Subcutaneous abdominal adipose tissue (tissue), 5 donors: ENCODE data around the gene MIOX.
"Not testable (repeated sequence)": the region's sequence is repeated elsewhere in the genome, so short reads cannot be mapped to it uniquely, and the experiment has no call there.

Experiments
- H3K27ac ChIP-seq: one replicate; pipeline ENCODE4 v1.7.0; 2013; ENCODE audit warnings: low read depth, mild to moderate bottlenecking, inconsistent platforms, low read length, moderate library complexity
- H3K27me3 ChIP-seq, 5 donors: one replicate each; pipeline ENCODE4 v1.7.0; 2013; ENCODE audit warnings: low read length in 5 of 5, inconsistent platforms in 1 of 5; ENCODE audit not compliant: control insufficient read depth in 5 of 5, insufficient read depth in 4 of 5
- H3K36me3 ChIP-seq, 5 donors: one replicate each; pipeline ENCODE4 v1.7.0; 2013; ENCODE audit warnings: low read length in 5 of 5; ENCODE audit not compliant: control insufficient read depth in 5 of 5, insufficient read depth in 5 of 5
- H3K4me1 ChIP-seq, 5 donors: one replicate each; pipeline ENCODE4 v1.7.0; 2013; ENCODE audit warnings: low read length in 5 of 5, mild to moderate bottlenecking in 3 of 5, moderate library complexity in 1 of 5; ENCODE audit not compliant: control insufficient read depth in 5 of 5, insufficient read depth in 5 of 5
- H3K4me3 ChIP-seq, 5 donors: one replicate each; pipeline ENCODE4 v1.7.0; 2013; ENCODE audit warnings: low read length in 5 of 5, low read depth in 1 of 5
- H3K9ac ChIP-seq, 5 donors: one replicate each; pipeline ENCODE4 v1.7.0; 2013; ENCODE audit warnings: low read length in 5 of 5, mild to moderate bottlenecking in 4 of 5, moderate library complexity in 3 of 5
- H3K9me3 ChIP-seq, 5 donors: one replicate each; pipeline ENCODE4 v1.7.0; 2013; ENCODE audit warnings: low read length in 5 of 5; ENCODE audit not compliant: control insufficient read depth in 5 of 5
- donor health status: healthy.
- donor health status: healthy.
- donor health status: healthy.
- donor health status: healthy.
- donor health status: healthy.

MIOX gene

GRCh38 chr22:50516068-50516467, 29.4 kb downstream of the MIOX start:
- H3K27me3 ChIP-seq = no peaks in the 10 kb centered on the region
- no peak overlapping the region for H3K9ac ChIP-seq
- no peaks in the 10 kb centered on the region for H3K9me3 ChIP-seq
- H3K27ac ChIP-seq = no peak overlapping the region
- no peaks in the 10 kb centered on the region for H3K4me1 ChIP-seq
- H3K4me3 ChIP-seq = no peak overlapping the region
- H3K36me3 ChIP-seq = peaks cover 0 to 50% (median 42%) of the 10 kb centered on the region in 5 donors

DNA sequence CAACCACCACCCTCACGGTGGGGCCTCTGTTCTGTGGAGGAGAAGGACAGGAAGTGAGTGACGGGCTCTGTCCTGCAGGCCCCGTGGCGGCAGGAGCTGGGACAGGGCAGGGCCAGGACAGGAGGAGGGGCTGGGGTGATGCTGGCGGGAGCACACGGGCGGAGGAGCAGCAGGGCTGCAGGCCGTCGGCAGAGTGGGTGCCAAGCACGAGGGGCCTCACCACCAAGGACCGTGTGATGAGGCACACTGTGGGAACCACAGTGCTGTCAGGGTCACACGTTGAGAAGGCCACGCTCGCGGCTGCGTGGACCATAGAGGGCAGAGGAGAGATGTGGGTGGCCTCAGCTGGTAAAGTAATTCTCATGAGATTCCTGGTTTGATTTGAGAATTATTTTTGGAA, 30.2 kb downstream of the MIOX start:
- Histone ChIP-seq H3K27ac (no peak overlapping the region), H3K36me3 (peaks cover 0 to 58% (median 50%) of the 10 kb centered on the region in 5 donors), H3K4me3 (no peak overlapping the region), H3K9ac (no peak overlapping the region), H3K4me1 (no peaks in the 10 kb centered on the region), H3K9me3 (no peaks in the 10 kb centered on the region), H3K27me3 (no peaks in the 10 kb centered on the region)

GRCh38 chr22:50517495-50518260, 31.0 kb downstream of the MIOX start:
- no peaks in the 10 kb centered on the region for H3K27me3 ChIP-seq
- H3K27ac ChIP-seq = no peak overlapping the region
- no peaks in the 10 kb centered on the region for H3K4me1 ChIP-seq
- peaks cover 0 to 66% (median 57%) of the 10 kb centered on the region in 5 donors for H3K36me3 ChIP-seq
- no peak overlapping the region for H3K4me3 ChIP-seq
- no peak overlapping the region for H3K9ac ChIP-seq
- H3K9me3 ChIP-seq = no peaks in the 10 kb centered on the region

GRCh38 chr22:50518606-50519005, 31.9 kb downstream of the MIOX start:
- peaks cover 0 to 75% (median 66%) of the 10 kb centered on the region in 5 donors for H3K36me3 ChIP-seq

DNA sequence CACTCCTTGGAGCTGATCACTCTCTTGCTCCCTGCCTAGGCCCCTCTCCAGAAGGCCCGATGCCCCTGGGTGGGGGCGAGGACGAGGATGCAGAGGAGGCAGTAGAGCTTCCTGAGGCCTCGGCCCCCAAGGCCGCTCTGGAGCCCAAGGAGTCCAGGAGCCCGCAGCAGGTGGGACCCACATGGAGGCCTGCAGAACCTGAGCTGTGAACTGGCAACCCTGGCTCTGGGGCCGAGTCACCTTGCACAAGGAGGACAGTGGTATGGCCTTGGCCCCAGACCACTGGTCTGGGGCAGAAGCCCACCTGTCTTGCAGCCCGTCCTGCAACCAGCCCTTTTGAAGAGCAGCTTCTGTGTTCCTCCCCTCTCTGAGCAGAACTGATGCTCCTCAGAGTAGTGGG, 32.5 kb downstream of the MIOX start:
- H3K36me3 ChIP-seq = peaks cover 0 to 80% (median 70%) of the 10 kb centered on the region in 5 donors
- H3K9ac ChIP-seq = no peak overlapping the region
- no peaks in the 10 kb centered on the region for H3K27me3 ChIP-seq
- no peak overlapping the region for H3K4me3 ChIP-seq
- peaks cover 0 to 5% (median 2%) of the 10 kb centered on the region in 5 donors for H3K4me1 ChIP-seq
- no peak overlapping the region for H3K27ac ChIP-seq
- H3K9me3 ChIP-seq = no peaks in the 10 kb centered on the region

More at GRCh38 chr22:50518606-50519005, 31.9 kb downstream of the MIOX start:
- no peak overlapping the region for H3K4me3 ChIP-seq
- H3K4me1 ChIP-seq = no peaks in the 10 kb centered on the region
- H3K9me3 ChIP-seq = no peaks in the 10 kb centered on the region
- no peaks in the 10 kb centered on the region for H3K27me3 ChIP-seq
- H3K9ac ChIP-seq = no peak overlapping the region
- no peak overlapping the region for H3K27ac ChIP-seq

DNA sequence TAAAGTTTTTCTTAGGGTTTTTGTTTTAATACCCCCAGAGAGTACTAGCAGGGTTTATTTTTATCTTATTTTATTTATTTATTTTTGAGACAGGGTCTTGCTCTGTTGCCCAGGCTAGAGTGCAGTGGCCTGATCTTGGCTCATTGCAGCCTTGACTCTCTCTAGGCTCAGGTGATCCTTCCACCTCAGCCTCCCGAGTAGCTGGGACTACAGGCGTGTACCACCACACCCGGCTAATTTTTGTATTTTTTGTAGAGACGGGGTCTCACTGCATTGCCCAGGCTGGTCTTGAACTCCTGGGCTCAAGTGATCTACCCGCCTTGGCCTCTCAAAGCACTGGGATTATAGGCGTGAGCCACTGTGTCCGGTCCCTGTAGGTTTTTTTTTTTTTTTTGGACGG, 33.5 kb downstream of the MIOX start:
- not testable (repeated sequence) for H3K27ac ChIP-seq, H3K4me3 ChIP-seq, H3K27me3 ChIP-seq, H3K9ac ChIP-seq, H3K9me3 ChIP-seq
- Histone ChIP-seq H3K4me1 (peaks cover 3 to 16% (median 13%) of the 10 kb centered on the region in 5 donors), H3K36me3 (peaks cover 0 to 73% (median 65%) of the 10 kb centered on the region in 5 donors)

DNA sequence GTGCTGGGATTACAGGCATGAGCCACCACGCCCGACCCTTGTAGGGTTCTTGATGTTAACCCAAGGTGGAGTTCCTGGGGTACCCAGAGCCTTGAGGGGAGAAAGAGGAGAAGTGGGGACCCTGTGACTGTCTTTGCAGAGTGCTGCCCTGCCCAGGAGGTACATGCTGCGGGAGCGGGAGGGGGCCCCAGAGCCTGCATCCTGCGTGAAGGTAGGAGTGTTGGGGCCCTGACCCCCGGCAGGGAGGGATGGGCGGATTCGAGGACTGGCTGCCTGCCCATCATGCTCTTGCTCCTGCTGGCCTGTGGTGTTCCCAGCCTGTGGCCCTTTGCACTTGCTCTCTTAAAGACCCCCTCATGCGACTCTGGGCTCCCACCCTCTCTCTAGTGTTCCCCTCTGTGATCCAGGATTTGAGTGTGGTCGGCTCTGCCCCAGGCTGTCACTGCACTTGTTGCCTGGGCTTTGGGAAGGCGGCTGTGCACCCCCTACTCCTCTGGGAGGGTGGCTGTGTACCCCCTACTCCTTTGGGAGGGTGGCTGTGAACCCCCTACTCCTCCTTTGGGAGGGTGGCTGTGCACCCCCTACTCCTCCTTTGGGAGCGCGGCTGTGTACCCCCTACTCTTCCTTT, 34.3 kb downstream of the MIOX start:
- H3K4me1 ChIP-seq = peaks cover 3 to 18% (median 13%) of the 10 kb centered on the region in 5 donors
- no peak overlapping the region for H3K4me3 ChIP-seq
- no peaks in the 10 kb centered on the region for H3K27me3 ChIP-seq
- H3K36me3 ChIP-seq = peaks cover 0 to 73% (median 65%) of the 10 kb centered on the region in 5 donors
- no peak overlapping the region for H3K27ac ChIP-seq
- H3K9me3 ChIP-seq = no peaks in the 10 kb centered on the region
- H3K9ac ChIP-seq = no peak overlapping the region

DNA sequence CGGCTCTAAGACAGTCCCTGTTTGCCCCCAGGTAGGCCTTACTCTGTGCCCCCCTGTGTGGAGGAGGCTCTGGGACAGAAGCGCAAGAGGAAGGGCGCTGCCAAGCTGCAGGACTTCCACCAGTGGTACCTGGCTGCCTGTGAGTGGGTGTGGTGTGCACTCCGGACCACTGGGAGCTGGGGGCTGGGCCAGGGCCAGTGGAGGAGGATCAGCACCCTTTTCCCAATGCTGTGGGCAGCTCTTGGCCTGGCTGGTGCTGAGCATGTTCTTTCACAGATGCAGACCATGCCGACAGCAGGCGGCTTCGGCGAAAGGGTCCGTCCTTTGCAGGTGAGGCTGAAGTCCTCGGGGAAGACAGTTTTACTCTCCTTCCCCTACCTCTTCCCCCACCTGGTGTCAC, 35.1 kb downstream of the MIOX start:
- H3K9ac ChIP-seq = no peak overlapping the region
- H3K9me3 ChIP-seq = no peaks in the 10 kb centered on the region
- H3K36me3 ChIP-seq = peaks cover 0 to 67% (median 61%) of the 10 kb centered on the region in 5 donors
- H3K4me3 ChIP-seq = no peak overlapping the region
- H3K4me1 ChIP-seq = peaks cover 3 to 26% (median 16%) of the 10 kb centered on the region in 5 donors
- H3K27ac ChIP-seq = no peak overlapping the region
- H3K27me3 ChIP-seq = no peaks in the 10 kb centered on the region

DNA sequence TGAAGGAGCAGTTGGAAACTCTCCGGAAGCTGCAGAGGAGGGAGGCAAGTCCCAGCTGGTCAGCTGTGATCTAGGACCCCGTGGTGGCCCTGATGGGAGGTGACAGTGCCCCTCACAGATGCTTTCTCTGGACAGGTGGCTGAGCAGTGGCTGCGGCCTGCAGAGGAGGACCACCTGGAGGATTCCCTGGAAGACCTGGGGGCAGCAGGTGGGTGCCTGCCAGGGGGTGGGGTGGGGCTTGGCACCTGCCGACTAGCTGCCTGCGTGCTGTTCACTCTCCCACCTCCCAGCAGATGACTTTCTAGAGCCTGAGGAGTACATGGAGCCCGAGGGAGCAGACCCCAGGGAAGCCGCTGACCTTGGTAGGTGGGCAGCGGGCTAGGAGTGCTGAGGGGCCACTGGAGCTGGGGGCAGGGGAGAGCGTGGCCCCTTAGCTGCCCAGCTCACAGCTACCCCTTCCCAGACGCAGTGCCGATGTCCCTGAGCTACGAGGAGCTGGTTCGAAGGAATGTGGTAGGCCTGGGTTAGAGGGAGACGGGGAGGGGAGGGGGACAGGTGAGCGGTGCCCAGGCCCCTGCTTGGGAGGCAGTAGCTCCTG, 35.6 kb downstream of the MIOX start:
- no peaks in the 10 kb centered on the region for H3K9me3 ChIP-seq
- peaks cover 6 to 32% (median 22%) of the 10 kb centered on the region in 5 donors for H3K4me1 ChIP-seq
- no peak overlapping the region for H3K9ac ChIP-seq
- no peak overlapping the region for H3K4me3 ChIP-seq
- no peak overlapping the region for H3K27ac ChIP-seq
- peaks cover 0 to 61% (median 55%) of the 10 kb centered on the region in 5 donors for H3K36me3 ChIP-seq
- no peaks in the 10 kb centered on the region for H3K27me3 ChIP-seq
